OCI-LY7 (cell line): ENCODE data around the gene CCDC12. TPM values are rescaled to one million over a fixed set of nuclear protein-coding genes. Genes with fewer than 3 reads are reported as not detected.

ENCODE experiments used
- BruUV-seq: library from RNA; stranded (reverse); fragments of 400-500 nt; replicated peaks from 2 replicates; lab custom pipeline; 2021; lab: Mats Ljungman, UMichigan
- CTCF ChIA-PET: fragments of 300-600 bp; sonication (Branson Sonifier 250); formaldehyde crosslinking; loops from one replicate; lab custom pipeline; 2022; ENCODE audit warnings: antibody characterized with exemption; ENCODE audit not compliant: unreplicated experiment; lab: Charles Lee
- POLR2A ChIA-PET: fragments of 300-600 bp; sonication (Branson Sonifier 250); formaldehyde crosslinking; loops from one replicate; lab custom pipeline; 2022; ENCODE audit warnings: antibody characterized with exemption; lab: Charles Lee
- DNase-seq: peaks from one replicate; pipeline ENCODE4 v3.0.0-alpha.2; 2015; ENCODE audit warnings: low spot score
- H2AFZ ChIP-seq: fragments of 200-600 bp; sonication (generic), shearing (Covaris generic); 2 replicates; pipeline ENCODE4 v1.6.1; 2014; ENCODE audit warnings: mild to moderate bottlenecking, antibody characterized with exemption, low read length, moderate library complexity
- H3K27ac ChIP-seq: fragments of 200-600 bp; sonication (generic); 2 replicates; pipeline ENCODE4 v1.5.1; 2014; ENCODE audit warnings: mixed run types, low read depth, mild to moderate bottlenecking, moderate library complexity, low read length, inconsistent platforms; ENCODE audit not compliant: poor library complexity, severe bottlenecking
- H3K36me3 ChIP-seq: fragments of 200-600 bp; sonication (generic); 2 replicates; pipeline ENCODE4 v1.6.1; 2014; ENCODE audit warnings: mild to moderate bottlenecking, antibody characterized with exemption, low read length, moderate library complexity, mixed read lengths; ENCODE audit not compliant: insufficient read depth
- H3K4me1 ChIP-seq: fragments of 200-600 bp; sonication (generic); 2 replicates; pipeline ENCODE4 v1.5.1; 2014; ENCODE audit warnings: mild to moderate bottlenecking, low read length; ENCODE audit not compliant: insufficient read depth, poor library complexity, severe bottlenecking
- H3K4me2 ChIP-seq: fragments of 200-600 bp; sonication (generic); 2 replicates; pipeline ENCODE4 v1.6.1; 2014; ENCODE audit warnings: mild to moderate bottlenecking, low read length
- H3K4me3 ChIP-seq: fragments of 200-600 bp; sonication (generic); 2 replicates; pipeline ENCODE4 v1.5.1; 2014; ENCODE audit warnings: mild to moderate bottlenecking, low read depth, low read length; ENCODE audit not compliant: poor library complexity, severe bottlenecking
- H3K79me2 ChIP-seq: fragments of 200-600 bp; sonication (generic); 2 replicates; pipeline ENCODE4 v1.6.1; 2016; ENCODE audit warnings: low read depth, mild to moderate bottlenecking, low read length, moderate library complexity, mixed read lengths; ENCODE audit not compliant: insufficient read depth
- H3K9me2 ChIP-seq: fragments of 200-600 bp; sonication (generic); 2 replicates; pipeline ENCODE4 v1.6.1; 2016; ENCODE audit warnings: mild to moderate bottlenecking, low read length, mixed read lengths; ENCODE audit not compliant: insufficient read depth
- H3K9me3 ChIP-seq: fragments of 200-600 bp; sonication (generic); 2 replicates; pipeline ENCODE4 v1.6.1; 2014; ENCODE audit warnings: mild to moderate bottlenecking, mixed run types, low read length, mixed read lengths
- H4K20me1 ChIP-seq: fragments of 200-600 bp; sonication (generic); 2 replicates; pipeline ENCODE4 v1.6.1; 2014; ENCODE audit warnings: mild to moderate bottlenecking, antibody characterized with exemption, low read length, moderate library complexity, mixed read lengths; ENCODE audit not compliant: insufficient read depth
- CTCF ChIP-seq: fragments of 200-600 bp; sonication (generic); conservative IDR thresholded peaks from 2 replicates; pipeline ENCODE4 v1.5.1; 2014; ENCODE audit warnings: mild to moderate bottlenecking, antibody characterized with exemption, low read length, moderate library complexity, mixed read lengths
- EZH2phosphoT487 ChIP-seq: fragments of 200-600 bp; sonication (generic); IDR thresholded peaks from 2 replicates; pipeline ENCODE4 v1.6.1; 2018; ENCODE audit warnings: low read depth, borderline replicate concordance, mild to moderate bottlenecking, mixed run types, antibody characterized with exemption, low read length, moderate library complexity, mixed read lengths
- intact Hi-C: fragments of 100-400 bp; cut with micrococcal nuclease; formaldehyde crosslinking; loops from one replicate; pipeline ENCODE4 v1.10.0; 2022; ENCODE audit not compliant: unreplicated experiment
- total RNA-seq, 2 experiments: library from RNA; depleted of rRNA in 1 of 2; stranded (reverse); fragments of >200 nt in 1 of 2; shearing (Covaris generic) in 1 of 2; gene quantifications; 2 replicates each; pipeline ENCODE4 v1.2.3, GENCODE V29; 2014 to 2022

Gene CCDC12
- total RNA-seq, 2 experiments from 2014 or later, result 74.9 to 116 TPM

GRCh38 chr3:46999516-47000197 is 23.1 kb upstream of the CCDC12 start:
- no peak overlapping the region for H3K4me2 ChIP-seq
- no TSS peak for BruUV-seq
- H3K4me3 ChIP-seq, result no peak overlapping the region
- H3K9me3 ChIP-seq, result no peaks in the 10 kb centered on the region
- H3K36me3 ChIP-seq, result peaks cover 79% of the 10 kb centered on the region
- H2AFZ ChIP-seq, result no peak overlapping the region
- POLR2A ChIA-PET, result no interaction called here
- no peaks in the 10 kb centered on the region for H3K4me1 ChIP-seq
- no peaks in the 10 kb centered on the region for H4K20me1 ChIP-seq
- H3K9me2 ChIP-seq, result no peaks in the 10 kb centered on the region
- H3K27ac ChIP-seq, result no peak overlapping the region
- no peak for TF ChIP-seq EZH2phosphoT487
- TF ChIP-seq CTCF, result no peak
- intact Hi-C loops, result no loop called here
- CTCF ChIA-PET, result interaction anchor here (1.0 kb wide), 1 partner anchor 74 kb away, joined by 3 read pairs; no protein-coding TSS in a partner anchor
- no peak for DNase-seq
- H3K79me2 ChIP-seq, result no peaks in the 10 kb centered on the region

GRCh38 chr3:46998852-46999515 is 22.4 kb upstream of the CCDC12 start:
- TF ChIP-seq CTCF (no peak; the same call in 1 of the 2 replicates), EZH2phosphoT487 (no peak)
- Histone ChIP-seq H3K36me3 (peaks cover 80% of the 10 kb centered on the region), H3K27ac (no peak overlapping the region), H3K4me1 (no peaks in the 10 kb centered on the region), H2AFZ (no peak overlapping the region), H3K9me2 (no peaks in the 10 kb centered on the region), H3K4me3 (no peak overlapping the region), H3K79me2 (no peaks in the 10 kb centered on the region), H3K4me2 (no peak overlapping the region), H4K20me1 (no peaks in the 10 kb centered on the region), H3K9me3 (no peaks in the 10 kb centered on the region)
- no TSS peak for BruUV-seq
- no peak for DNase-seq
- ChIA-PET POLR2A (interaction anchor here (0.5 to 0.9 kb wide), 2 partner anchors 71 to 72 kb away, joined by 3 read pairs; no protein-coding TSS in a partner anchor), CTCF (interaction anchor here (0.7 to 1.0 kb wide), 2 partner anchors 14 to 75 kb away, joined by 3 read pairs; no protein-coding TSS in a partner anchor)
- intact Hi-C loops, result loop anchor here (1.0 kb wide), 2 partner anchors 72 to 76 kb away; no protein-coding TSS in a partner anchor
